HG02884 (cell line): Measurements from ENCODE around the gene LMTK3.
A peak's percentile ranks its signal among the peaks of the same experiment; 100 is the strongest.

ENCODE experiments used
- ATAC-seq: cut with Tn5 transposase; IDR thresholded peaks from one replicate; pipeline ENCODE4 v1.9.1; 2021; ENCODE audit warnings: mild to moderate bottlenecking, moderate library complexity; ENCODE audit not compliant: unreplicated experiment

The LMTK3 gene

DNA sequence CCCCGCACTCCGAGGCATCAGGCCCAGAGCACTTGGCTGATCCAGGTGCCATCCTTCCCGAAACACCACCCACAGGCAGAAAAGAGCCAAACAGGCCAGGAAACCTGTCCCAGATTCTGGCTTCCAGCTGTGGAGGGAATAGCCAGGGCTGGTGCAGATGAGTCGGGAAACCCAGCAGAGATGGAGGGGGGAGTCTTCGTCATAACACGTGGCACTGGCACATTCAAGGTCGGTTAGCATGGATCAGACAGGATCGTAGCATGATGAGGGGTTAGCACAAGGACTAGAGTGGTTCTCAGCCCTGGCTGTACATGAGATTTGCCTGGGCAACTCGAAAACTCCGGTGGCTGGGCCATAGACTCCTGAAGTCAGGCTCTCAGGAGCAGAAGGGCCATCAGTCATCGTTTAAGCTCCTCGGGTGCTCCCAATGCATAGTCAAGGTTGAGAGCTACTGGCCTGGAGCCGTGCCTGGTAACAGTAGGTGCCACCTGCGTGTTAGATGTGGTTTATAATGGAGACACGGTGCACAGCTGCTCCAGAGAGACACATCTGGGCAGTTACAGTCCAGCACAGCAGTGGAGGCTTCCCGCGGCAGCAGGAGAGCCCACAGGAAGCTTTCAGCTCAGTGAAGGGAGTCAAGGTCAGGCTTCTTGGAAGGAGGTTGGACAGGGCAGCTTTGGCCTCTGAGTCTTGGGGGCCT is 36.1 kb downstream of the LMTK3 start:
- no peak for ATAC-seq

DNA sequence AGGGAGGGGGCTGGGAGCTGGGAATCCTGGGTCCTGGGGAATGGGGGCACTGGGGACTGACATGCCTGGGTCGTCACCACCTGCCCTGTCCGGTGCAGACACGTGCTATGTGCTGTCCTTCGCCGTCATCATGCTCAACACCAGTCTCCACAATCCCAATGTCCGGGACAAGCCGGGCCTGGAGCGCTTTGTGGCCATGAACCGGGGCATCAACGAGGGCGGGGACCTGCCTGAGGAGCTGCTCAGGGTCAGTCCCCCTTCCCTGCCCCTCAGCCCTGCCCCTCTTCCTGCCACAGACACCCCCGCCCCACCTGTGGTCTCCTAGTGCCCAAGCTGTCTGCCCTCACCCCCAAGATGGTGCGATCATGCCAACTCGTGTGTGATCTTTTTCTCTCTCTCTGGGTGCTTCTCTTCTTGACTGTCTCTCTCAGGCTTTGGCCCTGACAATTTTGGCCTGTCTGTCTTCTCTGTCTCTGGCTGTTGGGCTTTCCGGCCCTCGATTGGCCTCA is 37.5 kb downstream of the LMTK3 start:
- ATAC-seq = no peak

DNA sequence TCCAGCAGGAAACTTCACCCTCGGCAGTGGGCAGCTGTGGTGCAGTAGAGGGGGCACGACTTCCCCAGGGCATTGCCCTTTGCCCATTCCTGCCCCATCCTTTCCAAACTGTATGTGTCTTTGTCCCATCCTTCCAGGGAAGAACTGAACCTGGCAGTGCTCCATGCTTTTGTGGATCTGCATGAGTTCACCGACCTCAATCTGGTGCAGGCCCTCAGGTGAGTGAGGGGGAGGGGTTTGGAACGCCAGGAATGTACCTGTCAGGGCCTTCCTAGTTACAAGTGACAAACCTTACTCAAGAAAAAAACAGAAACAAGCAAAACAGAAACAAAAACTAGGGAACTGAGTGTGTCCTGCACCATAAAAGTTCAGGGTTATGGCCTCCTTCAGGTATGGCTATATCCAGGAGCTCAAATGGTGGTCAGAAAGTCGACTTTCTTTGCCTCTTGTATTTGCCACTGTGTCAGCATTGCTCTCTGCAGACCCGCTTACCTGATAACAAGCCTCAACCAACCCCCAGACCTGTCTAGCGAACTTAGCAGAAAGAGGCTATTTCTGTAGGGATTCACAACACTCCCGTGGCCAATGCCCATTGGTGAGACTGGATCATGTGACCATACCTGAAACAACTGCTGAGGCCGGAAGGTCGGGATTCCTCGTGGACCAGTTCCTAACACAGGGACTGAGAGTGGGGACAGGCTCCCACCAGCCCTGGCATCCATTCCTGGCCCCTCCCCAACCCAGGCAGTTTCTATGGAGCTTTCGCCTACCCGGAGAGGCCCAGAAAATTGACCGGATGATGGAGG is 38.3 kb downstream of the LMTK3 start:
- ATAC-seq = no peak

DNA sequence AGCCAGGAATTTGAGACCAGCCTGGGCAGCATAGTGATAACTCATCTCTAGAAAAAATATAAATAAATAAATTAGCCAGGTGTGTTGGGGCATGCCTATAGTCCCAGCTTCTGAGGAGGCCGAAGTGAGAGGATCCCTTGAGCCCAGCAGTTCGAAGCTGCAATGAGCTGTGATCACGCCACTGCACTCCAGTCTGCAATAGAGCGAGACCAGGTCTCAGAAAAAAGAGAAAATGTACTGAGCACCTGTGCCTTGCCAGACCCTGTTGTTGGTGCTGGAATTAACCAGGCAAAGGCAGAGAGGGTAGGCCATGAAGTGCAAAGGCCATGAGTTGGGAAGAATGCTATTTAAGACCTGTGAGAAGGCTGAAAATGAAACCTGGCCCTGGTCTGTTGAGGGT is 39.8 kb downstream of the LMTK3 start:
- ATAC-seq = no peak

DNA sequence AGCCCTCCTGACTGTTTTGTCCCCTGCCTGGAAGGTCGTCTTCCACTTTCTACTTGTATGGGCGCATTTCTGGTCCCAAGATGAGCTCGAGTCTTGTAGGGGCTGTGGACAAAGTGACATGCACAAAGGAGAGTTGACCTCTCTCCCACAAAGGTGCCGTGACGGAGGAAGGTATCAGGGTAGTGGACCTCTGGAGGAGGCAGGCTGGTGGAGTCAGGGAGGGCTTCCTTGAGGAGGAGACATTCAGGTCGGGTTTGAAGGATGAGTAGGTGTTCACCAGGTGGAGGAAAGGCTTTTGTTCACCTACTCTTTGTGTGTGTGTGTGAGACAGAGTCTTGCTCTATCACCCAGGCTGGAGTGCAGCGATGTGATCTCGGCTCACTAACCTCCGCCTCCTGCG is 40.8 kb downstream of the LMTK3 start:
- ATAC-seq = no peak

DNA sequence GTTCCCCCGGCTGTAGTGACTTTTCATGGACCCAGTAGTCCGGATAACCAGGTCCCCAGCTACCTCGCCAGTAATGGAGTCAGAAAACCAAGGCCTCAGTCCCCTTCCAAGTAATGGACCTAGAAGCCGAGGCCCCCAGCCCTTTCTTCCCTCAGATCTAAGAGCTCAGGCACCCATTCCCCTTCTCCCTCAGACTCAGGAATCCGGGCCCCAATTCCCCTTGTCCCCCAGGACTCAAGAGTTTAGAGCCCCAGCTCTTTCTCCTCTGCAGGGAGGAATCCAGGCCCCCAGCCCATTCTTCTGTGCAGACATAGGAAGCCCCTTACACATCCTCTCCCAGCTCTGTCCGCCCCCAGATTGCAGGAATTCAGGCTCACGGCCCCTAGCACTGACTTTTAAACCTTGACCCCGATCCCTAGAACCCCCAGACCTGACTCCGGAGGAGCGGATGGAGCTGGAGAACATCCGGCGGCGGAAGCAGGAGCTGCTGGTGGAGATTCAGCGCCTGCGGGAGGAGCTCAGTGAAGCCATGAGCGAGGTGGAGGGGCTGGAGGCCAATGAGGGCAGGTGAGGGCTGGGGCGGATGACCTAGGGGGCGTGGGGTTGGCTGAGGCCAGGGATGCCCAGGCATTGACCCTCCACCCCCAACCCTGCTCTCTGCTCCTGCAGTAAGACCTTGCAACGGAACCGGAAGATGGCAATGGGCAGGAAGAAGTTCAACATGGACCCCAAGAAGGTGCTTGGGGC is 41.5 kb downstream of the LMTK3 start:
- no peak for ATAC-seq

DNA sequence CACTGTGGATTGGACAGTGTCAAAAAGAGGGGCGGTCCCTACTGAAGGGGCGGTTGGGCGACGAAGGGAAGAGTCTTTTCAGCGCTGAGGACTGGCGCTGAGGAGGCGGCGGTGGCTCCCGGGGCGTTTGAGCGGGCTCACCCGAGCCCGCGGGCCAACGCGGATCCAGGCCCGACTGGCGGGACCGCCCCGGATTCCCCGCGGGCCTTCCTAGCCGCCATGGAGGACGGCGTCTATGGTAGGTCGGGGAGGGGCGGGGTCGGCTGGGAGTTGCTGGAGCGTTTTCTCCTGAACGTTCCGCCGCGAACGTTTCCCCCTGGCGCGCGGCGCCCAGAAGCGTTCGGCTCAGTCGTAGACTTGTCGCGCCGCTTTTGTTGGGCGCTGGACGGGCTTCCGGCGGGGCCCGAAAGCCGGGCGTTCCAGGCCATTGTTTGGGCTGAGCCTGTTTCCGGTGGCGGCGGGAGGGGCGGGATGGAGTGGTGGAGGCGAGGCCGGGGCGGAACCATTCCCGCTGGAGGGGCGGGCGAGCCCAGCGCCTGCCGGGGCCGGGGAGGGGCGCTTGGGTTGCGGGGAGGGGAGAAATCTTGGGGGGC is 42.2 kb downstream of the LMTK3 start, which contains the start of gene CYTH2:
Gene CYTH2, plus strand, starts transcription at position 81 of the 593 bp plus-strand sequence. Its CDS starts 139 bp downstream, at position 220.
- peak; percentile 9 for ATAC-seq

DNA sequence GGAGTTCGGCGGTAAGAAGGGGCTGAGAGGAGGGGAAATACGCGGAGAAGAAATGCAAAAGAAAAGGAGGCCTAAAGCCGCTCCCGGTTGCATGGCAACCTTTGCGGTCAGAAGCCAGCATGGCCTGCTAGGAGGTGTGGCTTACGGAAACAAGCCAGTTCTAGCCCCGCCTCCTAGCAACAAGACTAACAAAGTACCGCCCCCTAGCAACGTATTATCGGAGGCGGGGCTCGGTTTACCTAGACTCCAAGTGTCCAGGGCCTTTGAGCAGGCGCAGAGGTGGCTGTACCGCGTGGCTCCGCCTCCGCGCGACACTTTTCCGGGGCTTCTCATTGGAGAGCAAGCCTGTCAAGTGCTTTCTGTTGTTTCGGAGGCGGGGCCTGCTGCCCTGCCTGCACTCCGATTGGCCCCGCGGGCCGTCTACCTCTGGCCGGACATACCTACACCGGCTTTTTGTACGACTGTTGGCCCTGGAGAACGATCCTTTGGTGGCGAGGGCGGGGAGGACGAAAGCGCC is 42.8 kb downstream of the LMTK3 start:
- ATAC-seq = peak; percentile 85

DNA sequence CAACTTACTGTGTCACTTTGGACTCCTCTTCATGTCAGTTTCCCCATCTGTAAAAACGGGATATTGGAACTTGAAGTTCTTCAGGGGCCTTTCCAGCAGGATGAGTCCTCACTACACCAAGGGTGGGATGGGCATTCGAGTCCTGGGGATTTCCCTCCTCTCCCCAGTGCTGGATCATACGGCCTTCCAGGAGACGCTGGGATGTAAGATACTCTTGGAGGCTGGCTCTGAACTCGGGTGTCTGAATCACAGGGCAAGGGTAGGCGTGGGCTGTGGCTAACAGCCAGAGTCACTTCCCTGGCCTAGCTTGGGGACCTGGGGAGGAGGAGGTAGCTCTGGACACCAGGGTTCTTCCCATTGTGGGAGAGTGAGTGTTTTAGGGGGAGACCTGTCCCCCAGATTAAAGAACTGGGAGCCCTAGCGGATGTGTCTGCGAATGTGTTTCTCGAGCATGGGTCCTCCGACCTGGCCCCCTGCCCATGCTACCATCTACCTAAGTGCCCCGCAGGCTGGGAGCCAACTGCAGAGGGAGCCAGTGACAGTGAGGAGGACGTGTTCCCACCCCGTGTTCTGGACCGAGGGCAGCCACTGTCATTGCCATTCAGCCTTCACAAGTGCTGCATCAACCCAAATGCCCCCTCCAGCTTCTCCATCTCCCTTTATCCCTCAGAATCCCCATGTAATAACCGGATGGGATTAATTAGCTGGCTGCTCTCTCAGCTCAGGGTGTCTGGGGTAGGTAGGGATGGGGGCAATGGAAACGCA is 44.9 kb downstream of the LMTK3 start:
- ATAC-seq = no peak

DNA sequence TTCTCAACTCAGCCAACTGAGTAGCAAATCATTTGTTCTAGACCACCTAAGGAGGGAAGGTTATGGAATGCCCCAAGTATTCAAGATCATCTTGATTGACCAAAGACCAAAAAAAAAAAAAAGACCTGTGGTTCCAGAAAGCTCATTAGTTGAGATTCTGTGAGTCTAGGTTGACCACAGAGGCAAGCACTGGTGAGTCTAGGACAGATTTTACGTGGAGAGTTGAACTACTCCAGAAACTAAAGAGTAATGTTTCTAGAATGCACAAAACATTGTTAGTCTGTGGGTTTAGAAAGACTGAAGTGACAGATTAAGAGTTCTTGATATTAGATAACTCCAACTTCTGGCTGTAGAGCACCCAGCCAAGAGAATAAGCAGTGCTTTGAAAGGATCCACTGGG is 46.4 kb downstream of the LMTK3 start:
- ATAC-seq = no peak

DNA sequence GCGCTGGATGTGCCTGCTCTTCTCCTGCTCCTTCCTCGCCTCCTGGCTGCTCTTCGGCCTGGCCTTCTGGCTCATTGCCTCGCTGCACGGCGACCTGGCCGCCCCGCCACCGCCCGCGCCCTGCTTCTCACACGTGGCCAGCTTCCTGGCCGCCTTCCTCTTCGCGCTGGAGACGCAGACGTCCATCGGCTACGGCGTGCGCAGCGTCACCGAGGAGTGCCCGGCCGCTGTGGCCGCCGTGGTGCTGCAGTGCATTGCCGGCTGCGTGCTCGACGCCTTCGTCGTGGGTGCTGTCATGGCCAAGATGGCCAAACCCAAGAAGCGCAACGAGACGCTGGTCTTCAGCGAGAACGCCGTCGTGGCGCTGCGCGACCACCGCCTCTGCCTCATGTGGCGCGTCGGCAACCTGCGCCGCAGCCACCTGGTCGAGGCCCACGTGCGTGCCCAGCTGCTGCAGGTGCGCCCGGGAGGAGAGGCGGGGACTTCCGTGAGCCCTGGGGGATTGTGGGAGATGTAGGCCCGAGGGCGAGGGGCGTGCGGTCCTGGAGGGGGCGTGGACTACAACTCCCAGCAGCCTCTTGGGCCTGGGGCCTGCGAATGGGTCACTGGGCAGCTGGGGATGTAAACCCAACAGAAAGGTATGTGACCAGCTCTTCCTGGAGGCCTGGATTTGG is 49.5 kb downstream of the LMTK3 start:
- ATAC-seq = no peak

DNA sequence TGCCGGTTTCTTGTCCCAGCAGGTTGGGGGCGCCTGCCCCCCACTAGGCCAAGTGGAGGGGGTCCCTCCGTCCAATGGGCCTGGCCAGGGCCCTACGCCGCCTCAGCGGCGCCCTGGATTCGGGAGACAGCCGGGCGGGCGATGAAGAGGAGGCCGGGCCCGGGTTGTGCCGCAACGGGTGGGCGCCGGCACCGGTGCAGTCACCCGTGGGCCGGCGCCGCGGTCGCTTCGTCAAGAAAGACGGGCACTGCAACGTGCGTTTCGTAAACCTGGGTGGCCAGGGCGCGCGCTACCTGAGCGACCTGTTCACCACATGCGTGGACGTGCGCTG is 50.0 kb downstream of the LMTK3 start:
- no peak for ATAC-seq

DNA sequence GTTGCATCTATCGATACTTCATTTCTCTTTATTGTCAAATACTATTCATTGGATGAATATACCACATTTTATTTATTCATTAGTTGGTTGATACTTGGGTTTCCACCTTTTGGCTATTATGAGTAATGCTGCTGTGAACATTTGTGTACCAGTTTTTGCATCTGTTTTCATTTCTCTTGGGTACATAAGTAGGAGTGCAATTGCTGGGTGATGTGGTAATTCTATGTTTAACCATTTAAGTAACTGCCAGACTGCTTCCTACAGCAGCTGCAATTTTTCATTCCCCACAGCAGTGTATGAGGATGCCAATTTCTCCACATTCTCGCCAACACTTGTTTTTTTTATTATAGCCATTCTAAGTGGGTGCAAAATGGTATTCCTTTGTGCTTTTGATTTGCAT is 53.6 kb downstream of the LMTK3 start:
- no peak for ATAC-seq

DNA sequence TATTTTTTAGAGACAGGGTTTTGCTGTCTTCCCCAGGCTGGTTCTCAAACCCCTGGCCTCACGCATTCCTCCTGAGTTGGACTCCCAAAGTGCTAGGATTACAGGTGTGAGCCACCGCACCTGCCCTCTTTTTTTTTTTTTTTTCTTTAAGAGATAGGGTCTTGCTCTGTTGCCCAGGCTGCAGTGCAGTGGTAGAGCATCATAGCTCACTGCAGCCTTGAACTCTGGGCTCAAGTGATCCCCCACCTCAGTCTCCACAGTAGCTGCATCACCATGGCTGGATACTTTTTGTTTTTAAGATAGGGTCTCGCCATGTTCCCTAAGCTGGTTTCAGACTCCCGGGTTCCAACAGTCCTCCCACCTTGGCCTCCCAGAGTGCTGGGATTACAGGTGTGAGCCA is 54.8 kb downstream of the LMTK3 start:
- no peak for ATAC-seq

DNA sequence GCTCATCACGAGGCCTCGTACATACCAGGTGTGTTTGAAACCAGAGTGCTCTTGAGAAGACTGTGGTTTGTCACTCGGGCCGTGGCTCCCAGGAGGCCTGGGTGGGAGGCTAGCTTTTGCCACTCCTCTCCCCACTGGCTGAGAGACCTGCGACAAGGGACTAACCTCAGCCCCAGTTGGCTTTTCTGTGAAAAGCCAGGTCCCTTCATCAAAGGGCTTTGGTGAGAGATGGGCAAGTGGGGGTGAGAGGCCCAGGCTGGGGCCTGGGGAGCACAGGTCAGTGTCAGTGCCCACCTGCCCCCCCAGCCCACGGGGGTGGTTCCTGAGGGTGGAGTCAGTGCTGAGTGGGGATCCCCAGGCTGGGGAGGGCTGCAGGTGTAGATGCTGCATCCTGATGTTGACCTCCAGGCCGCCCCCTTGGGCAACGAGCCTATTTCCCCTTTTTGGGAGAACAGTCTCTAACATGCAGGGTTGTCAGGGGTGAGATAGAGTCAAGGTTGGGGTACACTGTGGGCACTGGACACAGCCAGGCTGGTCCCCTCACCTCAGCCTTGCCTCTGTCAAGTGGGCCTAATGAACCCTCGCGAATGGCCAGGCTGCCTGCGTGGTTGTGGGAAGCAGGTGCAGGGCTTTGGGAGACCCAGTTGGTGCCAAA is 55.6 kb downstream of the LMTK3 start:
- ATAC-seq = no peak

DNA sequence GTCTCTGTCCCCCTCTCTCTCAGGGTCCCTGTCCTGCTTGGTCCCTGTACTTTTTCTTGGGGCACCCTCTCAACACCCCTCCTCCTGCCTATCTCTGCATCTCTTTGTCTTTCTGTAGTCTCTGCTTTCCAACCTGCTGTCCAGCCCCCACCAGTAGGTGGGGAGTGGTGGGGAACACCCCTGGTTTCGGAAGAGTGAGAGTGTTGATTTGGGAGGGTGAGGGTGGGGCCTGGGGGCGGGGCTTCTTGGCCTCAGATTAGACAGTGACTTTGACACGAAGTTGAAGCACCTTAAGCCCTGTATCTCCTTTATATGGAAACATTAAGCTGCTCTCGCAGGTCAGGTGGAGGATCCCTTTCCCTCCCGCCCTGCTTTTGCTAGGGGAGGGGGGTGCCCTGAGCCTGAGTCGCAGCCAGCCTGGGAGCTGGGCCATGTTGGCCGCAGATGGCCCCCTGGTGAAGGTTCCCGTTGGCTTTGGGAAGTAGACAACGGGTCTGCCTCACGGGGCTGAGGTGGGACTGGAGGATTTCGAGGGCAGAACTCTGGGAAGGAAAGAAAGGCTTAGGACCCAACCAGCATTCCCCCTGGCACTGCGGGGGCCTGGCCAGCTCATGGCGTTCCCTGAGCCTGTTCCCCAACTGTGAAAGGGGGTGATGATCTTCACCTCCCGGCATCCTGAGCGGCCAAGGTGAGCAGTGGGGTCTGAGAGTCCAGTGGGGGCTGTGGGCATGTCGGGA is 56.3 kb downstream of the LMTK3 start, which contains the start of gene KCNJ14:
Gene KCNJ14, plus strand, starts transcription at position 404 of the 737 bp plus-strand sequence. CDS start 6,151 bp downstream, outside the sequence.
- ATAC-seq = no peak

DNA sequence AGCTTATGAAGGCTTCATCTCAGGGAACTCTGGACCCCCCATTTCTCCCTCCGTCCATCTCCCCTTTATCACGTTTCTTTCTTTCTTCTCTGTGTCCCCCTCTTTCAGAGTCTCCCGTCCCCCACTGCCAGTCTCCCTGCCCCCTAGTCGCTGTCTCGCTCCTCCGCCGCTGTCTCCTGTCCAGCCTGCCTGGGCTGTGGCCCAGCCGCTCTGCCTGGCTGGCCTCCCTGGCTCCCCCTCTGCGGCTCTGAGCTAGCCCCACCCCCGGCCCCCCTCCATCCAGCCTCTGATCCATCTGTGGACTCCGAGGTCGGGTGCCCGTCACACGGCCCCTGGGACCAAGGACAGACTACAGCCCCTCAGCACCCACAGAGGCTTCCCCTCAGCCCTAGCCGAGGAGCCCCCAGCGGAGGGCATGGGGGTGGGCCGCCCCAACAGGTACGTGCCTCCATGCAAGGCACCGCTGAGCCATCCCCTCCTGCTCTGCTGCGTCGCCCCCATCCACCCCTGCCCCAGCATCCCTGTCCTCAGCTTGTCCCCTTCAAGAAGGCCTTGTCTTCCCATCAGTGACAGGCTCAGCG is 57.4 kb downstream of the LMTK3 start:
- no peak for ATAC-seq
